GM21576 (cell line): ENCODE measurements around the gene TJP3.
"Not testable (repeated sequence)": the region's sequence is repeated elsewhere in the genome, so short reads cannot be mapped to it uniquely, and the experiment has no call there.

Experiments used
- ATAC-seq: cut with Tn5 transposase; IDR thresholded peaks from one replicate; pipeline ENCODE4 v1.9.1; 2021; ENCODE audit warnings: mild to moderate bottlenecking, moderate library complexity; ENCODE audit not compliant: unreplicated experiment

TJP3 gene

DNA sequence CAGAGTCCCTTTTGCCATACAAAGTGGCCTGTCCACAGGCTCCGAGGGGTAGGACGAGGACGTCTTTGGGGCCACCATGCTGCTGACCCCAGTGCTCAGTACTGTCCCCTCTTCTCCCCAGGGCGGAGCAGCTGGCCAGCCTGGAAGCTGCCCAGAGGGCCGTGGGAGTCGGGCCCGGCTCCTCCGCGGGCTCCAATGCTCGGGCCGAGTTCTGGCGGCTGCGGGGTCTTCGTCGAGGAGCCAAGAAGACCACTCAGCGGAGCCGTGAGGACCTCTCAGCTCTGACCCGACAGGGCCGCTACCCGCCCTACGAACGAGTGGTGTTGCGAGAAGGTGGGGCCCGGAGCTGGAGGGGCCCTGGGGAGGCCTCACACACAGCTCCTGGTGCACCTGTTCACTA is 32.2 kb downstream of the TJP3 start:
- ATAC-seq, result no peak

DNA sequence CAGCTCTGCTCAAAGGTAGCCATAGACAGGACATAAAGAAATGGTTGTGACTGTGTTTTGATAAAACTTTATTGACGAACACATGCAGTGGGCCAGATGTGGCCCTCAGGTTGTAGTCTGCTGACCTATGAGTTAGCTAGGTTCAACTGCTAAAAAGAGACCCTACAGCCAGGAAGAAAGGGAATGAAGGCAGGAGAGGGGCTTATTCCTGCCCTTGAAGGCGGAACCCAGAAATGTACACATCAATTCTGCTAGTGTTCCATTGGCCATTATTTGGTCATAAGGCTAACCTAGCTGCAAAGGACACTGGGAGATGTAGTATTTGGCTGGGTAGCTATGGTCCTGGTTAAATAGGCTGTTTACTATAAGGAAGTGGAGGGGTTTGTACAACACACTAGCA is 35.3 kb downstream of the TJP3 start:
- ATAC-seq, result no peak

DNA sequence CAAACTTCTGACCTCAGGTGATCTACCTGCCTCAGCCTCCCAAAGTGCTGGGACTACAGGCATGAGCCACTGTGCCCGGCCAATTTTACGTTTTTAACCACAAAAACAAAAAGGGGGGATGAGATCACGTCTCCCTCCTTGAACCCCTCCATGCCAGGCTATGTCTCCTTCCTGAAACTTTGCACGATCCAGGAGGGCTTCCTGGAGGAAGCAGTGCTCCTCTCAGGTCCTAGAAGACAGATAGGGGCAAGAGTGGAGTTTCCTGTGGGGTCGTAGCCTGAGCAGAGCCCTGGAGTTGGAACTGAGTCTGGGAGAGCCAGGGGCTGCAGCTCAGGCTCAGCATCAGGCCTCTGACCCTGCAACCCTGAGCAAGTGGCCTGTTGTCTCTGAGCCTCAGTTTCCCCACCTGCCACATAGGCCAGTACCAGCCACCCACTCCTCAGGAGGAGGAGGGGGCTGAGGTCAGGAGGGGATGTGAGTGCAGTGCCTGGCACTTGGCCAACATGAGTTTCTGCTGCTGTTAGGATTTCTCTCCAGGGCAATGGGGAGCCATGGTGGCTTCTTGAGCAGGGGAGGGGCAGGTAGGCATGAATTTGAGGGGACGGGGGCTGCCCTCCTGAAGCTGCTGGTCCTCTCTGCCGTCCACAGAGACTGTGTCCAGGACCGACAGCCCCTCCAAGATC is 37.3 kb downstream of the TJP3 start:
- no peak for ATAC-seq

DNA sequence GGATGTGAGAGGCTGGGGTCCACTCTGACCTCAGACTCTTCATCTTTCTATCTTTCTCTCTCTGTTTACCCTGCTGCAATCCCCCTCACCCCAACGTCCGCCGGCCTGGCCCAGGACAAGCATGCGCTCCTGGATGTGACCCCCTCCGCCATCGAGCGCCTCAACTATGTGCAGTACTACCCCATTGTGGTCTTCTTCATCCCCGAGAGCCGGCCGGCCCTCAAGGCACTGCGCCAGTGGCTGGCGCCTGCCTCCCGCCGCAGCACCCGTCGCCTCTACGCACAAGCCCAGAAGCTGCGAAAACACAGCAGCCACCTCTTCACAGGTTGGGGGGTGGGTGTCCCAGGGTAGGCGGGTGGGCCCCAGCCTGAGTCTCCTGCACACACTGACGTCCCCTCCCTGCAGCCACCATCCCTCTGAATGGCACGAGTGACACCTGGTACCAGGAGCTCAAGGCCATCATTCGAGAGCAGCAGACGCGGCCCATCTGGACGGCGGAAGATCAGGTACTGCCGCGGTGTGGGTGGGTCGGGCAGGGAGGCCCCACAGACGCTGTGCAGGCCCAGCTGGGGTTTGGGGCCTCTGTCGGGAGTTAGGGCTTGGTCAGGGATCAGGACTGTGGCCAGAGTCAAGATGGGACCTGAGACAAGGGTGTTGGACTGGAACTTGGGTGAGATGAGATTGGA is 38.3 kb downstream of the TJP3 start:
- ATAC-seq, result no peak

DNA sequence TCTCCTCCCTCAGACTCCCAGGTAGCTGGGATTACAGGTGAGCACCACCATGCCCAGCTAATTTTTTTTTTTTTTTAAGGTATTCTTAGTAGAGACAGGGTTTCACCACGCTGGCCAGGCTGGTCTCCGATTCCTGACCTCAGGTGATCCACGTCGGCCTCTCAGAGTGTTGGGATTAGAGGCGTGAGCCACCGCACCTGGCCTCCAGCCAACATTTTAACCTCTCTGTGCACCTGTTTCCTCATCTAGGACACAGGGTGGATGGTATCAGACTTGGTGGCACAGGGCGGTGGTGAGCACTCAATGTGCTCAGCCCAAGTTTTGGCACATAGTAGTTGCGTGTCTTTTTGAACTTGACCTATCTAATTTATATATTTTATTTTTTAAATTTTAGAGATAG is 40.8 kb downstream of the TJP3 start:
- no peak for ATAC-seq

DNA sequence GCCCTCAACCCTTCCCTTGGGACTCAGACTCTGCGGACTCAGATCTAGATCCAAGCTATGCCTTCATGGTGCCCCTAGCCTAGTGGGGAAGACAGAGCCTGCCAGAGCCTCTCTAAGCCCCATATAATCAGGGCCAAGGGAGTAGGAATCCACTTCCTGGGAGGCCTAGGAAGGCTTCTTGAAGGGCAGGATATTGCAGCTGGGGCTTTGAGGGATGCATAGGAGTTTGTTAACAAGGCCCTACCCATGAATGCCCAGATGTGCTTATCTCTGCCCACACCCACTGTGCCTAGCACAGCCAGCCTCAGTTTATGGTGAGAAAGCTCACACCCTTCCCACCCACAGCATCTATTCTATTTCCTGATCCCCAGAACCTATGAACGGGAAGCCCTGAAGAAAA is 42.0 kb downstream of the TJP3 start:
- ATAC-seq, result no peak

DNA sequence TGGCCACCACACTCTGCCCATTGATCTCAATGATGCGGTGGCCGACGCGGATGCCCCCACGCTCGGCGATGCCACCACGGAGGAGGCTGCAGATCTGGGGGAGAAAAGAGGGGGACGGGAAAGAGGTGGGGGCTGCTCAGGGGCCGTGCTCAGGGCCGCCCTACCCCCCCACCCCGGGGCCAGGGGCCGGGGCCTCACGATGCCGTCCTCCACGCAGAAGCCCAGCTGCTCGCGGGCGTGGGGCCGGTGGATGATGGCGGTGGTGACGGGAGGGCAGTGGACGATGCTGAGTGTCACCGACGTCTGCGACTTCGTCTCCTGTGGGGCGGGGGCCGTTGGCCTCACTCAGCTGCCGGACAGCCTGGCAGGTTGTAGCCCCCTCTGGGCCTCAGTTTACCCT is 43.1 kb downstream of the TJP3 start:
- no peak for ATAC-seq

DNA sequence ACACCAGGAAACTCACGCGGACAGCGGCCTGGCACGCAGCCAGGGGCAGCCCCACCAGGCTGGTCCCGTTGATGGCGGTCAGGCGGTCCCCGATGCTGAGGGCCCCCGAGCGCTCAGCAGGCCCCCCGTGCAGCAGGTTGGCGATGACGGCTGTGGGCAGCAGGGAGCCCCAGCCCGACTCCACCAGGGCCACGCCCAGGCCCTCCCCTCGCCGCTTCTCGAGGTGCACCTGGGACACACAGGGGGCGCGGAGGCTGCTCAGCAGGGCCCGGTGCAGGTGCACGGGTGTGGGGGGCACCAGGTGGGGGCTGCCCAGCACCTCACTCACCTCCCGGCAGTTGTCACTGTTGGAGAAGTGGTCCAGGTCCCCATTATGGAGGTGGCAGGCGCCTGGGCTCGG is 44.3 kb downstream of the TJP3 start:
- ATAC-seq, result no peak

DNA sequence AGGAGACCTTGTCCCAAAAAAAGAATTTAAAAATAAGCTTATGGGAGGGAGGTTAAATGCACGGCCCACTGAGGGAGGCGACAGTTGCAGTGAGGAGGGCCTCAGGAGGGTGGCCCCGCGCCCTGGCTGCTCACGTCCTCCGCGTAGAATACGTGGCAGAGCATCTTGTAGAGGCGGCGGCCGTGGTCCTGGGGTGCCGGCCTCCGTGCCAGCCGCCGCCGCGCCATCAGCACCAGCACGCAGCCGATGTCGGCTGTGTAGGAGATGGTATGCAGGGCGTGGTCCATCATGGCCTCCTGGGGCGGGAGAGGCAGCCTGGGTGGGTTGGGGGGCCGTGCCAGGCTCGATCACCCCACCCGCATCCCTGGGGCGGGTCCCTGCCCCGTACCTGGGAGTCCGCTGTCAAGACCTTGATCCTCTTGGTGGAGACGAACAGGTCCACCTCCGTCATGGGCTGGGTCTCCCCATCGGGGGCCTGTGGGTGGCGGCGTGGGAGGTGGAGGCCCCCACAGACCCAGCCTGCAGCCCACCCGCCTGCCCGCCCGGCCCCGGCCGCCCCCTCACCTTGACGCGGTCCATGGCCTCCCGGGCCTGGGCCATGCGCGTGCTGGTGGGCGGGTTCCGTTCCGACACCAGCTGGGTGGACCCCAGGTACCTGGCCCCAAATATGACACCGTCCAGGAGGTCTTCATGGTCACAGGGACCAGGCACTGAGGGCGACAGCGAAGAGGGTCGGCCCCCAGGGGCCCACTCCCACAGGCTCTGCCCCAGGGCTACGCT is 45.6 kb downstream of the TJP3 start:
- no peak for ATAC-seq

DNA sequence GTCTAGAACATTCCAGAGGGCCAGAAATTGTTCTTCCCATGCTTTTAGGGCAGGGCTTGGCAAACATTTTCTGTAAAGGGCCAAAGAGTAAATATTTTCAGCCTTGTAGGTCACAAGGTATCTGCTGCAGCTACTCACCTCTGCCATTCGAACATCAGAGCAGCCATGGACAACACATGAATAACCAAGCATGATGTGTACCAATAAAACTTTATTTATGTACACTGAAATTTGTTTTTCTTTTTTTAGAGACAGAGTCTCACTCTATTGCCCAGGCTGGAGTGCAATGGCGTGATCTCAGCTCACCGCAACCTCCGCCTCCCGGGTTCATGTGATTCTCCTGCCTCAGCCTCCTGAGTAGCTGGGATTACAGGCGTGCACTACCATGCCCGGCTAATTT is 49.5 kb downstream of the TJP3 start:
- not testable (repeated sequence) for ATAC-seq

DNA sequence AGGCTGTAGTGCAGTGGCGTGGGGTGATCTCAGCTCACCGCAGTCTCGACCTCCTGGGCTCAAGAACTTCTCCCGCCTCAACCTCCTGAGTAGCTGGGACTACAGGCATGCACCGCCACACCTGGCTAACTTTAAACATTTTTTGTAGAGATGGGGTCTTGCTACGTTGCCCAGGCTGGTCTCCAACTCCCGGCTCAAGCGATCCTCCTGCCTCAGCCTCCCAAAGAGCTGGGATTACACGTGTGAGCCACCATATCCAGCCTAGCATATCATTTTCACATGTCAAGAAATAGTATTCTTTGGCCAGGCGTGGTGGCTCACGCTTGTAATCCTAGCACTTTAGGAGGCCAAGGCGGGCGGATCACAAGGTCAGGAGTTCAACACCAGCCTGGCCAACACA is 50.1 kb downstream of the TJP3 start:
- ATAC-seq, result not testable (repeated sequence)

DNA sequence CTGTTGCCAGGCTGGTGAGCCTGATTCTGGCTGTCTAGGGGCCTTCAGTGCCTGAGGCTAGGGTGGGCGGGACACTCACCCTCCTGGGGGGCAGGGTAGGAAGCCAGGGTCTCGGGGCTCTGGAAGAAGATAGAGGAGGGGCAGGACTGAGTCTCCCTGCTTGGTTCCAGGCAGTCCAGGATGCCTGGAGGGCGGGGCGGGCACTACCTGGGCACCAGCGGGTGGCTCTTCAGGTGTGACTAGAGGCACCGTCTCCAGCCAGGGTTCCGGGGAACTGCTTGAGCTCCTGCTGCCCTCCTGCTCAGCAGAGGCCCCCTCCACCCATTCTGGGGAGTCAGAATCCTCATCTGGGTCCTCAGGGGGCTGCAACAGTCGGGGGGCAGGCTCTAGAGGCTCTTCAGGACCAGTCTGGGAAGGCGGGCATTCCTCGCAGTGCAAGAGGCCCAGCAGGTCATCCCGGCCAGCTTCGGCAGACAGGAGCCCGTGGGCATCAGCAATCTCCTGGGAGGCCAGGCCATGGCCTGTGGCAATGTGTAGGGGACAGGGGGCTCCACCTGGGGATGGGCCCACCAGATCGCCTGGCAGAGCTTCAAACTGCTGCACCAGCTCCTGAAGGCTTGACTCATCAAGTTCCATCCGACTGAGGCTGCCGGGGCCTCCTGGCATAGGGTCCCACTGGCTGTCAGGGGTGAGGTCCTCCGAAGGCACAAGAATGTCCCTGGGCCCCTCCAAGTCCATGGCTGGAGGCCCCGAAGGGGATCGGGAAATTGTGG is 51.5 kb downstream of the TJP3 start:
- ATAC-seq, result no peak

DNA sequence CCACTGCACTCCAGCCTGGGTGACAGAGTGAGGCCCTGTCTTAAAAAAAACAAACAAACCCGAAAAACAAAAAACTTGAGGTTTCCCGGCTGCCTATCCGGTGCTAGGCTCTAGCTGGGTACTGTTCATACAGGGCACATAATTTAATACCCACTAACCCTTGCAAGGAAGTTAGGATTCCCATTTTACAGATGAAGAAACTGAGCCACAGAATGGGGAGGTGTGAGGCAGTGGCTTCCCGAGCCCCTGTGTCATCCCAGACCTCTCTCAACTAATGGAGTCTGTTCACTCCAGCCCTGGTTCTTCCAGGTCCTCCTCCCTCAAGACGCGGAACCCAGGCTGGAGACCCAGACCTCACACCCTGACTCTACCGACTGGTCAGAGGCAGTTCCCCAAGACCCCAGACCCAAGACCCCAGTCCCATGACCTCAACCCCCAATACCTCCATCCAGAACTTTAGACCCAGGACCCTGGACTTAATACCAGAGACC is 52.7 kb downstream of the TJP3 start:
- ATAC-seq, result no peak

DNA sequence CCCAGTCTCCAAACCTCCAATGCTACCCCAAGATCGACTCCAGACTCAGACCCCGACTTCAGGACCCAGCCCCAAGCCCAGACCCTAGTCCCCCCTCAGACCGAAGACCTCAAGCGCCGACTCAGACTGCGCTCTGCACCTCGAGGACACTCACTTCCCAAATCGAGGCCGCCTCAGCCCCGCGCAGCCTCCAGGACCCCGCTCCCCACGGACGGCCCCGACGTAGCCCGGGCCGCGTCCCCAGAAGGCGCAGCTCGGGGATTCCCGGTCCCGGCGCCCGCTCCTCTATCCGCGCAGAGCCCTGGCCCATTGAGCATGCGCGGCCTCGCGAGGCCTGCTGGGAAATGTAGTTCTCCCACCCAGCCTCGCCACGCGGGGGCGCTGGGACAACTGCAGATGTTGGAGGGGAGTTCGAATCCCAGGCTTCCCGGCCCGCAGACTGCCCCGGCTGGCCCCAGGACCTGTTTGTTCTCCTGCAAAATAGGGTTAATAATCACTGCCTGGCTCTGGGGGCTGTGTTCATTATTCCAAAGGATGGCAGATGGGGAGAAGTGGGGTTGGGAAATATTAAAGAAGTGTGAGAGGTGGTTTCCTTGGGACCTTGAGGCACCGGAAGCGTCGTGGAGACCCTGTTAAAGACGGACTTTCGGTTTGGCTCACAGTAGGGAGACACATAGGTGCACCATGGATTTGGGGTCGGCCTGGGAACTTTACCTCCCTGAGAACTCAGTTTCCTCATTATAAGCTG is 53.4 kb downstream of the TJP3 start, which contains the start of gene APBA3:
Gene APBA3, minus strand, starts transcription at position 311 of the 748 bp plus-strand sequence. CDS start 1,428 bp downstream, outside the sequence.
- ATAC-seq, result peak; percentile 43

DNA sequence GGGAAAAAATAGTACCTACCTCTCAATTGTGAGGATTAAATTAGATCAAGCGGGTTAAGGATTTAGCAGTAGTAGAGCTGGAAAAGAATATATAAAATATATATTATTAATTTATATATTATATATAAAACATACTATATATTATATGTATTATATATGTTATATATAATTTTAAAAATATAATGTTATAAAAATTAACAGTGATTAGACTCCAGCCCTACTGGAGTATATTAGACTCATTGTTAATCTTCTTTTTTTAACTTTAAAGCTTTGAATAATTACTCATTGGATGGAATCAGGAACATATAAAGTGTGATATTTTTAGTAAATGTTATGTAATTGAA is 53.9 kb downstream of the TJP3 start:
- no peak for ATAC-seq

DNA sequence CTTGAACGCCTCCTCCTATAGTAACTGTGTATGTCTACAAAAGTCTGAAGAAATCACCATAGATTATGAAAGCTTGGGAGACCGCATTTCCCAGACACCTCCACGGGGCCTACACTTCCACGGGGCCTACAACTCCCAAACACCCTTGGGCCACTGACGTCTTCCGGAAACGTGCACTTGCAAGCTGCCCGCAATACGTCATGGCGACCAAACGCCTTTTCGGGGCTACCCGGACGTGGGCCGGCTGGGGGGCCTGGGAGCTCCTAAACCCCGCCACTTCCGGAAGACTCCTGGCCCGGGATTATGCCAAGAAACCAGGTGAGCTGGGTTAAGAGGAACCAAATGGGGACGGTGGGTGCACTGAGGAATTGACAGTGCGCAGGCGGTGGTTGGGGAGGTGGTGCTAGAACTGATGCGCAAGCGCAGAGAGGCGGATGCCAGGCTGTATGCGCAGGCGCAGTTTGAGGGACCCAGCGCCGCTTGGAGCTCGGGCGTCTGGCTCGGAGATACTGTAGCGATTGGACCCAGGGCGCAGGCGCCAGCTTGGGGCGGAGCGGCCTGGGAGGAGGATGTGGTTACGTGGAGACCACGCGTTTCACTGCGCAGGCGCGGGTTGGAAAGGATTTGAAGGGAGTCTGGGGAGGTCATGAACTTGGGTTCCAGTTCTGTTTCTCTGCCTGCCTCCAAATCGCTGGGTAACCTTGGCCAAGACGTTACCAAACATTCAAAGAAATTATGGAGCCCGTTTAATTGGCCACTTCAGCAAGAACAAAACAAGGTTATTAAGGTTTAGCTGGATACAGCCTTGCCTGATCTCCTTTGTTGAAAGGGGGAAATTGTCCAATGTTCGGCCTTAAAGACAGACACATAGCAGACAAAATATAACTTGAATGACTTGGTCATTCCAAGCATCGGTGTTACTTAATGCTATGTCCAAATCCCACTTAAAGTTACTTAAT is 54.6 kb downstream of the TJP3 start, which contains the start of gene MRPL54:
Gene MRPL54, plus strand, starts transcription at position 182 of the 959 bp plus-strand sequence. Its CDS starts 19 bp downstream, at position 201.
- peak; percentile 64 for ATAC-seq

DNA sequence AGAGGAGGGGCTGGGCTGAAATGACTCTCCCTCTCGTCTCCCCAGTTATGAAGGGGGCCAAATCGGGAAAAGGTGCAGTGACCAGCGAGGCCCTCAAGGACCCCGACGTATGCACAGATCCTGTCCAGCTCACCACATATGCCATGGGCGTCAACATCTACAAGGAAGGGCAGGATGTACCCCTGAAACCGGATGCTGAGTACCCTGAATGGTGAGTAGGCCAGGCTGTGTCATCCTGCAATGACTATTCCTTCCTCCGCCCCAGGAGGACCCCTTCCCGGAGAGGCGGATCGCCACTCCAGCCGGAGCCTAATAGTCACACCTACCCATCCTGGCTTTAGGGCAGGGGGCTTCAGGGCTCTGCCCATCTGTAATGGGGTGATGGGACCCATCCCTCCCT is 56.9 kb downstream of the TJP3 start:
- no peak for ATAC-seq

DNA sequence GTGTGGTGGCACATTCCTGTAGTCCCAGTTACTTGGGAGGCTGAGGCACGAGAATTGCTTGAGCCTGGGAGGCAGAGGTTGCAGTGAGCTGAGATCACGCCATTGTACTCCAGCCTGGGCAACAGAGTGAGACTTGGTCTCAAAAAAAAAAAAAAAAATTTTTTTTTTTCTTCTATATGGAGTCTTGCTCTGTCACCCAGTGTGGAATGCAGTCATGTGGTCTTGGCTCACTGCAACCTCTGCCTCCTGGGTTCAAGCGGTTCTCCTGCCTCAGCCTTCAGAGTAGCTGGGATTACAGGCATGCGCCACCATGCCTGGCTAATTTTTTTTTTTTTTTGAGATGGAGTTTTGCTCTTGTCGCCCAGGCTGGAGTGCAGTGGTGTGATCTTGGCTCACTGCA is 57.6 kb downstream of the TJP3 start:
- ATAC-seq, result not testable (repeated sequence)

DNA sequence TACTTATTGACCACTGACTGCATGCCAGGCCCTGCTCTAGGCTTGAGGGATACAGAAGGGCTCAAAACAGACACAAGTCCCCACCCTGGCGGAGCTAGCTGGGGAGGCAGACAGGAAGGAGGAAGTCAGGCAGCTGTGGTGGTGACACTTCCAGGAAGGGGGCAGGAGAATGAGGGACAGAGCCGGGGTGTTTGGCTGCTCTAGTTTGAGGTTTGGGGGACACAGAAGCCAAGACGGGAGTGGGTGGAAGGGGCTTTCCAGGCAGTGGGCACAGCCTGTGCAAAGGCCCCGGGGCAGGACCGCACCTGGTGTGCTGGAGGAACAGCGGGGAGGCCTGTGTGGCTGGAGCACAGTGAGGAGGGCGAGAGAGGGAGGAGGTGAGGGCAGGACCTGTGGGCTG is 58.3 kb downstream of the TJP3 start:
- no peak for ATAC-seq
